Measurements from ENCODE around the gene RIPPLY3.

DNA sequence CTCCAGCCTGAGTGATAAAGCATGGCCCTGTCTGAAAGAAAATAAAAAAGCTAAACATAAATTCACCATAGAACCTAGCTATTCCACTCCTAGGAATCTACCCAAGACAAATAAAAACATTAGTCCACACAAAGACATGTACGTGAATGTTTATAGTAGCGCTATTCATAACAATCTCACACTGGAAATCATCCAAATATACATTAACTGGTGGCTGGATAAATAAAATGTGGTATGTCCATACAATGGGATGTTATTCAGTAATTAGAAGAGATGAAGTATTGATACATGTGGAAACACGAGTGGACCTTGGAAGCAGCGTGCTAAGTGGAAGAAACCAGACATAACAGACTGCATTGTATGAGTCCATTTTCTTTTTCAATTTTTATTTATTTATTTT, 29.7 kb downstream of the RIPPLY3 start:
- TF ChIP-seq EZH2phosphoT487 (IDR thresholded peaks at IDR 0.05; ENCODE audit: borderline replicate concordance, low read depth, low read length): no peak
- TF ChIP-seq, protein P1, sequence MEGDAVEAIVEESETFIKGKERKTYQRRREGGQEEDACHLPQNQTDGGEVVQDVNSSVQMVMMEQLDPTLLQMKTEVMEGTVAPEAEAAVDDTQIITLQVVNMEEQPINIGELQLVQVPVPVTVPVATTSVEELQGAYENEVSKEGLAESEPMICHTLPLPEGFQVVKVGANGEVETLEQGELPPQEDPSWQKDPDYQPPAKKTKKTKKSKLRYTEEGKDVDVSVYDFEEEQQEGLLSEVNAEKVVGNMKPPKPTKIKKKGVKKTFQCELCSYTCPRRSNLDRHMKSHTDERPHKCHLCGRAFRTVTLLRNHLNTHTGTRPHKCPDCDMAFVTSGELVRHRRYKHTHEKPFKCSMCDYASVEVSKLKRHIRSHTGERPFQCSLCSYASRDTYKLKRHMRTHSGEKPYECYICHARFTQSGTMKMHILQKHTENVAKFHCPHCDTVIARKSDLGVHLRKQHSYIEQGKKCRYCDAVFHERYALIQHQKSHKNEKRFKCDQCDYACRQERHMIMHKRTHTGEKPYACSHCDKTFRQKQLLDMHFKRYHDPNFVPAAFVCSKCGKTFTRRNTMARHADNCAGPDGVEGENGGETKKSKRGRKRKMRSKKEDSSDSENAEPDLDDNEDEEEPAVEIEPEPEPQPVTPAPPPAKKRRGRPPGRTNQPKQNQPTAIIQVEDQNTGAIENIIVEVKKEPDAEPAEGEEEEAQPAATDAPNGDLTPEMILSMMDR (conservative IDR thresholded peaks at IDR 0.05; ENCODE audit: low read length): no peak
